ENCODE results near the gene SORCS2.

The SORCS2 gene

DNA sequence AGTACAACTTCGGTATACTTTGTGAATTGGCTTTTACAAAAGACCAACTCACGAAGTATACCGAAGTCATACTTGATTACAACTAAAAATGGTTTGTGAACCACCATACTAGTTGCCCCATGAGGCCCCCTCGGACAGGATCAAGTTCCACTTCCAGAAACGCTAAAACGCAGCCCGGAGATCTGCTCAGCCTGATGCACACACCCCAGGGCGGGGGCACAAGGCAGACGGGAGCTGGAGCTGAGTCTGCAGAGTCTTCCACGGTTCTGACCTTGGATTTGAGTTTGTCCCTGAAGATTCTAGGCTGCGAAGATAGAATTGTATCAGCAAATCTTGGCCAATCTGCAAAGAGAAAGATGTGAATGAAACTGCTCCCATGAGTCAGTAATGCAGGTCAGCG, 118.1 kb downstream of the SORCS2 start:
- no peaks in the 10 kb centered on the region for H3F3A ChIP-seq (ENCODE audit: insufficient read depth, low read length)
- no peaks in the 10 kb centered on the region for H3K4me1 ChIP-seq (ENCODE audit: insufficient read depth, low read length, severe bottlenecking)
- no peaks in the 10 kb centered on the region for H3K79me2 ChIP-seq (ENCODE audit: insufficient read depth, low read length)
- no peak overlapping the region for H3K9ac ChIP-seq (ENCODE audit: low read length)
- TF ChIP-seq EZH2 (IDR thresholded peaks at IDR 0.05; ENCODE audit: borderline replicate concordance, low read length) = no peak
- TF ChIP-seq, protein P1, sequence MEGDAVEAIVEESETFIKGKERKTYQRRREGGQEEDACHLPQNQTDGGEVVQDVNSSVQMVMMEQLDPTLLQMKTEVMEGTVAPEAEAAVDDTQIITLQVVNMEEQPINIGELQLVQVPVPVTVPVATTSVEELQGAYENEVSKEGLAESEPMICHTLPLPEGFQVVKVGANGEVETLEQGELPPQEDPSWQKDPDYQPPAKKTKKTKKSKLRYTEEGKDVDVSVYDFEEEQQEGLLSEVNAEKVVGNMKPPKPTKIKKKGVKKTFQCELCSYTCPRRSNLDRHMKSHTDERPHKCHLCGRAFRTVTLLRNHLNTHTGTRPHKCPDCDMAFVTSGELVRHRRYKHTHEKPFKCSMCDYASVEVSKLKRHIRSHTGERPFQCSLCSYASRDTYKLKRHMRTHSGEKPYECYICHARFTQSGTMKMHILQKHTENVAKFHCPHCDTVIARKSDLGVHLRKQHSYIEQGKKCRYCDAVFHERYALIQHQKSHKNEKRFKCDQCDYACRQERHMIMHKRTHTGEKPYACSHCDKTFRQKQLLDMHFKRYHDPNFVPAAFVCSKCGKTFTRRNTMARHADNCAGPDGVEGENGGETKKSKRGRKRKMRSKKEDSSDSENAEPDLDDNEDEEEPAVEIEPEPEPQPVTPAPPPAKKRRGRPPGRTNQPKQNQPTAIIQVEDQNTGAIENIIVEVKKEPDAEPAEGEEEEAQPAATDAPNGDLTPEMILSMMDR (IDR thresholded peaks at IDR 0.05; ENCODE audit: low read length) = no peak
- no peaks in the 10 kb centered on the region for H3K9me3 ChIP-seq (ENCODE audit: low read length)
- H2AFZ ChIP-seq (ENCODE audit: low read length) = no peak overlapping the region
- H3K4me2 ChIP-seq (ENCODE audit: low read length) = no peak overlapping the region
- H3K9me2 ChIP-seq (ENCODE audit: low read depth, low read length) = no peaks in the 10 kb centered on the region
- no peak overlapping the region for H3K27ac ChIP-seq (ENCODE audit: low read depth, low read length, poor library complexity, severe bottlenecking)
- H3K36me3 ChIP-seq (ENCODE audit: insufficient read depth, low read length) = no peaks in the 10 kb centered on the region
- no peak overlapping the region for H3K4me3 ChIP-seq (ENCODE audit: low read depth, low read length, poor library complexity, severe bottlenecking)
- no peaks in the 10 kb centered on the region for H4K20me1 ChIP-seq (ENCODE audit: insufficient read depth, low read length)
- H3K27me3 ChIP-seq (ENCODE audit: insufficient read depth, low read length) = no peaks in the 10 kb centered on the region

DNA sequence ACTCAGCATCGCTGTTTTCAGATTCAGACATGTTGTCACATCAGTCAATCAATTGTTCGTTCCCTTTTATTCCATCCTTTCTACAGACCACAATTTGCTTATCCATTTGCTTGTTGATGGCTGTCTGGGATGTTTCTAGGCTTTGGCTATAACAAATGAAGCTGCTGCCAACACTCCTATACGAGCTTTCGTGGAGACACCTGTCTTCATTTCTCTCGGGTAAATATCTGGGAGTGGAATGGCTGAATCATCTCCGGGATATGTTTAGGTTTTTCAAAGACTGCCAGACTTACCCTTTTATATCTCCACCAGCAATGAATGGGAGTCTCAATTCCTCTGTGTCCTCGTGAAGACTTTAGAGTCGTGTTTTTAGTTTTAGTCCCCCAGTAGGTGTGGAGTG, 118.9 kb downstream of the SORCS2 start:
- H3K4me1 ChIP-seq (ENCODE audit: insufficient read depth, low read length, severe bottlenecking) = no peaks in the 10 kb centered on the region
- no peaks in the 10 kb centered on the region for H3K27me3 ChIP-seq (ENCODE audit: insufficient read depth, low read length)
- H2AFZ ChIP-seq (ENCODE audit: low read length) = no peak overlapping the region
- H4K20me1 ChIP-seq (ENCODE audit: insufficient read depth, low read length) = no peaks in the 10 kb centered on the region
- TF ChIP-seq, protein P1 (IDR thresholded peaks at IDR 0.05; ENCODE audit: low read length) = no peak
- no peak for TF ChIP-seq EZH2 (IDR thresholded peaks at IDR 0.05; ENCODE audit: borderline replicate concordance, low read length)
- no peak overlapping the region for H3K27ac ChIP-seq (ENCODE audit: low read depth, low read length, poor library complexity, severe bottlenecking)
- H3K4me2 ChIP-seq (ENCODE audit: low read length) = no peak overlapping the region
- H3K4me3 ChIP-seq (ENCODE audit: low read depth, low read length, poor library complexity, severe bottlenecking) = no peak overlapping the region
- H3K9me3 ChIP-seq (ENCODE audit: low read length) = no peaks in the 10 kb centered on the region
- no peak overlapping the region for H3K9ac ChIP-seq (ENCODE audit: low read length)
- no peaks in the 10 kb centered on the region for H3K9me2 ChIP-seq (ENCODE audit: low read depth, low read length)
- H3K36me3 ChIP-seq (ENCODE audit: insufficient read depth, low read length) = no peaks in the 10 kb centered on the region
- no peaks in the 10 kb centered on the region for H3F3A ChIP-seq (ENCODE audit: insufficient read depth, low read length)
- H3K79me2 ChIP-seq (ENCODE audit: insufficient read depth, low read length) = no peaks in the 10 kb centered on the region

DNA sequence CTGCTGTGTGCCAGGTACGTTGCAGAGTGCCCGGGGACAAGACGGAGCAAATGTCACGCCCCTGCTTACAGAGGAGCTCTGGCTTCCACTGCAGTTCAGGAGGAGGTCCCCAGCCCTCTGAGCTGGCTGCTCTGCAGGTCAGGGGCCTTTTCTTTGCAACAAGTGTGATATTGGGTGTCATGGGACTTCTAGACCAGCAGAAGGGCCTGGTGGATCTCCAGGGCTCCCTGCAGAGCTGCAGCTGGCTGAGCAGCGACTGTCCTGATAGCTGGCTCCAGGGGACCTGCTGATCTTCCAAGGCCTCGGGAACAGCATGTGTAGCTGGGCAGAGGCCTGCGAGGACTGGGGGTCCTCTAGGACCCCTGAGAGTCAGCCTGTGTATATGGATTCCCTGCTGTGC, 120.4 kb downstream of the SORCS2 start:
- H2AFZ ChIP-seq (ENCODE audit: low read length) = no peak overlapping the region
- H3K36me3 ChIP-seq (ENCODE audit: insufficient read depth, low read length) = no peaks in the 10 kb centered on the region
- H3K9me3 ChIP-seq (ENCODE audit: low read length) = no peaks in the 10 kb centered on the region
- no peaks in the 10 kb centered on the region for H4K20me1 ChIP-seq (ENCODE audit: insufficient read depth, low read length)
- no peaks in the 10 kb centered on the region for H3K79me2 ChIP-seq (ENCODE audit: insufficient read depth, low read length)
- TF ChIP-seq, protein P1 (IDR thresholded peaks at IDR 0.05; ENCODE audit: low read length) = no peak
- TF ChIP-seq EZH2 (IDR thresholded peaks at IDR 0.05; ENCODE audit: borderline replicate concordance, low read length) = no peak
- H3F3A ChIP-seq (ENCODE audit: insufficient read depth, low read length) = no peaks in the 10 kb centered on the region
- no peaks in the 10 kb centered on the region for H3K27me3 ChIP-seq (ENCODE audit: insufficient read depth, low read length)
- no peaks in the 10 kb centered on the region for H3K9me2 ChIP-seq (ENCODE audit: low read depth, low read length)
- H3K9ac ChIP-seq (ENCODE audit: low read length) = no peak overlapping the region
- H3K4me2 ChIP-seq (ENCODE audit: low read length) = no peak overlapping the region
- no peak overlapping the region for H3K27ac ChIP-seq (ENCODE audit: low read depth, low read length, poor library complexity, severe bottlenecking)
- no peaks in the 10 kb centered on the region for H3K4me1 ChIP-seq (ENCODE audit: insufficient read depth, low read length, severe bottlenecking)
- H3K4me3 ChIP-seq (ENCODE audit: low read depth, low read length, poor library complexity, severe bottlenecking) = no peak overlapping the region

All from OCI-LY1 (cell line).